Vagina (tissue), 2 donors: ENCODE data around the gene CDKN2B.

Experiments used
- CTCF ChIP-seq, 3 experiments: fragments of 450-650 bp in 2 of 3; fragments of 200-600 bp in 1 of 3; sonication (generic) in 1 of 3; IDR thresholded peaks; one replicate each; pipeline ENCODE4 v1.5.1; 2017 to 2019; ENCODE audit warnings: antibody characterized with exemption in 3 of 3, mild to moderate bottlenecking in 2 of 3, moderate library complexity in 2 of 3
- POLR2A ChIP-seq, 2 donors: fragments of 450-650 bp; IDR thresholded peaks; one replicate each; pipeline ENCODE4 v1.6.1; 2017; ENCODE audit warnings: antibody characterized with exemption in 2 of 2, mild to moderate bottlenecking in 2 of 2, moderate library complexity in 2 of 2
- POLR2AphosphoS5 ChIP-seq, 2 donors: sonication (generic); formaldehyde crosslinking; IDR thresholded peaks; one replicate each; pipeline ENCODE4 v1.9.0; 2017; ENCODE audit warnings: antibody characterized with exemption in 2 of 2, mild to moderate bottlenecking in 2 of 2, low read depth in 1 of 2; ENCODE audit not compliant: insufficient read depth in 1 of 2

GRCh38 chr9:22002038-22002437, 7.1 kb downstream of the CDKN2B start:
- no peak for TF ChIP-seq CTCF (IDR thresholded peaks at IDR 0.05)
- TF ChIP-seq POLR2A (IDR thresholded peaks at IDR 0.05): no peak
- TF ChIP-seq POLR2AphosphoS5 (IDR thresholded peaks at IDR 0.05; ENCODE audit: insufficient read depth in 1 of 2, low read depth in 1 of 2): no peak
